Thyroid gland (tissue), 4 donors: ENCODE data around the gene HNRNPF.

Experiments
- CTCF ChIP-seq, 6 experiments: fragments of 200-600 bp in 3 of 6; fragments of 450-650 bp in 3 of 6; sonication (generic) in 3 of 6; IDR thresholded peaks; one replicate each; pipeline ENCODE4 v1.5.1; 2016 to 2019; ENCODE audit warnings: antibody characterized with exemption in 6 of 6, mild to moderate bottlenecking in 2 of 6, inconsistent platforms in 1 of 6, moderate library complexity in 1 of 6
- POLR2A ChIP-seq, 2 donors: fragments of 450-650 bp; IDR thresholded peaks; one replicate each; pipeline ENCODE4 v1.6.1; 2017; ENCODE audit warnings: antibody characterized with exemption in 2 of 2, mild to moderate bottlenecking in 2 of 2, moderate library complexity in 1 of 2

GRCh38 chr10:43344051-43344450, 64.9 kb downstream of the HNRNPF start:
- TF ChIP-seq CTCF (IDR thresholded peaks at IDR 0.05) (no peak), POLR2A (IDR thresholded peaks at IDR 0.05) (no peak)
